HG03354 (cell line): ENCODE data around the gene USP37.

Source experiments
- ATAC-seq: cut with Tn5 transposase; IDR thresholded peaks from one replicate; pipeline ENCODE4 v1.9.1; 2021; ENCODE audit warnings: mild to moderate bottlenecking; ENCODE audit not compliant: unreplicated experiment, poor library complexity, severe bottlenecking

Gene USP37, protein sequence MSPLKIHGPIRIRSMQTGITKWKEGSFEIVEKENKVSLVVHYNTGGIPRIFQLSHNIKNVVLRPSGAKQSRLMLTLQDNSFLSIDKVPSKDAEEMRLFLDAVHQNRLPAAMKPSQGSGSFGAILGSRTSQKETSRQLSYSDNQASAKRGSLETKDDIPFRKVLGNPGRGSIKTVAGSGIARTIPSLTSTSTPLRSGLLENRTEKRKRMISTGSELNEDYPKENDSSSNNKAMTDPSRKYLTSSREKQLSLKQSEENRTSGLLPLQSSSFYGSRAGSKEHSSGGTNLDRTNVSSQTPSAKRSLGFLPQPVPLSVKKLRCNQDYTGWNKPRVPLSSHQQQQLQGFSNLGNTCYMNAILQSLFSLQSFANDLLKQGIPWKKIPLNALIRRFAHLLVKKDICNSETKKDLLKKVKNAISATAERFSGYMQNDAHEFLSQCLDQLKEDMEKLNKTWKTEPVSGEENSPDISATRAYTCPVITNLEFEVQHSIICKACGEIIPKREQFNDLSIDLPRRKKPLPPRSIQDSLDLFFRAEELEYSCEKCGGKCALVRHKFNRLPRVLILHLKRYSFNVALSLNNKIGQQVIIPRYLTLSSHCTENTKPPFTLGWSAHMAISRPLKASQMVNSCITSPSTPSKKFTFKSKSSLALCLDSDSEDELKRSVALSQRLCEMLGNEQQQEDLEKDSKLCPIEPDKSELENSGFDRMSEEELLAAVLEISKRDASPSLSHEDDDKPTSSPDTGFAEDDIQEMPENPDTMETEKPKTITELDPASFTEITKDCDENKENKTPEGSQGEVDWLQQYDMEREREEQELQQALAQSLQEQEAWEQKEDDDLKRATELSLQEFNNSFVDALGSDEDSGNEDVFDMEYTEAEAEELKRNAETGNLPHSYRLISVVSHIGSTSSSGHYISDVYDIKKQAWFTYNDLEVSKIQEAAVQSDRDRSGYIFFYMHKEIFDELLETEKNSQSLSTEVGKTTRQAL

DNA sequence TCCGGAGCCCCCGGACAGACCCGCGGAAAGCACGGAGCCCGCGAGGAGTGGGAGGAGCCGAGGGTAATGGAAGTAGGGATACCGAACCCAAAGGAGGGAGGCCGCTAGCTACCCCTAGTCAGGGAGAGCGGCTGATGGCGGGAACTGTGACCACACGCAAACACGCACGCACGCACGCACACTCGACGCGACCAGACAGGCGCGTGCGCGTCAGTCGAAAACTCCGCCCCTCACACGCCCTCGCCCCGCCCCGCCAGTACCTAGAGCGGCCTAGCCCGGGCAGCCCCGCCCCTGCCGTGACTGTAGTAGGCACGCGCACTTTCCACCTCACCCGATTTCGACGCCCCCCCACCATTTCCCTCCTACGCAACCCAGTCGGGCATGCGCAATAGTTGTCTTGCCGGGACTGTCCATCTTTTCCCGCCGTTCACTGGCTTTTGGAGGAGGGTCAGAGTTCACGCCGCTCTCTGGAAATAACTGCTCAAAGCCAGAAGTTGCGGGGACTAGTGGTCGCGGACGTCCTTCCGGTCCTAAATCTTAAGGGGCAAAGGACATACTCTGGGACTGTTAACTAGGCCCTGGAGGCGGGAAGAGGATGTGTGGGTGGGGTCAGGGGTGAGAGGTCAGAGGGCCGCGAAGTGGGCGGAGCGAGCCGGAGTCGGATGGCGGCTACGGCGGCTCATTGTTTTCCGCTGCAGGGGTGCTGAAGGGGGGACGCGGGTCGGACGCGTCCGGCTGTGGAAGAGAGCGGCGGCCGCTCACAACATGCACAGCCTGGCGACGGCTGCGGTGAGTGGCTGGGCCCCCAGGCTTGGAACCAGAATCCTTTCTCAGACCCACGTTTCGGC, at the start of gene USP37, which contains the start of gene CNOT9:
USP37 (minus strand) TSS at position 162 of the 848 bp plus-strand sequence. CDS start 9,698 bp downstream, outside the sequence.
CNOT9 (plus strand) TSS at position 650 of the 848 bp plus-strand sequence; CDS start at position 766, 116 bp downstream.
- peak; percentile 79 for ATAC-seq

DNA sequence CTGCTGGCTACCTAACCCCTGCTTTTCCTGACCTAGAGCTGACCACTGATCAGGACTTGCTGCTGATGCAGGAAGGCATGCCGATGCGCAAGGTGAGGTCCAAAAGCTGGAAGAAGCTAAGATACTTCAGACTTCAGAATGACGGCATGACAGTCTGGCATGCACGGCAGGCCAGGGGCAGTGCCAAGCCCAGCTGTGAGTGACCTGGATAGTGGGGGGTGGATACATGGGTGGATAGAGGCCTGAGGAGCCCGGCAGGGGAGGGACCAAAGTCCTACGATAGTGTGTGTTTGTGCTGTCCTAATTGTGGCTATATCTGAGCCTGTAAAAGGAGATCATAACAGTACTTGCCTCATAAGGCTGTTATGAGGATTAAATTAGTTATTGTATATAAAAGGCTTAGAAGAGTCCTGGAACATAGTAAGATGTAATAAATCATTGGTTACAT, 47.7 kb upstream of the USP37 start:
- ATAC-seq: no peak

GRCh38 chr2:218607436-218608115, 39.4 kb upstream of the USP37 start, which contains the start of gene PLCD4:
Gene PLCD4 (plus strand): TSS chr2:218607899. CDS start chr2:218615740, 7,841 bp downstream.
- ATAC-seq: no peak

DNA sequence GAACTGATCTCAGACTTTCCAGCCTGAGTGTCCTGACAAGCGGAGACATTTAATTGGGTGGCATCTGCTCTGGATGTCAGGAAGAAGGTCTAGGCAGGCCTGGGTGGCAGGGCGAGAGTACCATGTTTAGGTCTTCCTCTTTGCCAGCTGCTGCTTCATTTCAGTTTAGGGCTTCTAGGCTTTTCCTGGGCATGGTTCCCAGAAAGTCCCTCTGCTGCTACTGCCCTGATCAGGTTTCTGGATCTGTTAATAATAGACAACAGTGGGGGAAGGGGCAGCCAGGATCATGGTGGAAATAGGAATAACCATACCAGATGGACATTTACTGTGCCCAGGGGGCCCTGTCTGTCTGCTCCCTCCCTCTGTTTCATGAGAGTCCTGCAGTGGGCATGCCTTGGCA, 37.3 kb upstream of the USP37 start:
- ATAC-seq: no peak

- no peak for ATAC-seq
Measured at GRCh38 chr2:218585541-218585940, 17.4 kb upstream of the USP37 start.

- ATAC-seq: no peak
Measured at GRCh38 chr2:218583983-218584850, 16.1 kb upstream of the USP37 start.

GRCh38 chr2:218582076-218582475, 13.9 kb upstream of the USP37 start:
- peak; percentile 83 for ATAC-seq

DNA sequence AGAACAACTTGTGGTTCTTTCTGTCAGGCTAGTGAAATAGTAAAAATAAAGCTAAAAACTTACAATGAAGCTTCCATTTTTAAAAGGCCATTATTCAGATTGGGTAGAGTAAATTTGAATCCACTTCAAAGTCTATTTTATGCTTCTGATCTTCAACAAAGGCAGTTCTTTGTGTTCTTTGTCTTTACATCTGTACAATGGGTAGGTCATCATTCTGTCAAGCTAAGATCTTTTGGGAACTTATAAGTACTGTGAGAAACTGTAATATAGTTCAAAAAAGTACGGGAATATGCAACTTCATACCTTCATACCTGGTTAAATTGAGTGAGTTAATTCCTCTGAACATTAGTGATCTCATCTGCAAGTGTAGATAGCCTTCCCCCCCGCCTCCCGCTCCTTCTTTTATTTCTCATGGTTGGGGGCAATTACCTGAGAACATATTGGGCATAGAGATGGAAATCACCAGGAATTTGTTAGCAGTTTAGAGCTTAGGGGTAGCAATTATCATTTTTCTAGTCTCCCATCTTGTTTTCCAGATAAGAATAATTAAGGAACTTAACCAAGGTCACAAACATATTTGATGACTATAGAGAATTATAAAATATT, 10.2 kb upstream of the USP37 start:
- ATAC-seq: no peak

GRCh38 chr2:218577482-218578220, 9.5 kb upstream of the USP37 start:
- ATAC-seq: no peak

DNA sequence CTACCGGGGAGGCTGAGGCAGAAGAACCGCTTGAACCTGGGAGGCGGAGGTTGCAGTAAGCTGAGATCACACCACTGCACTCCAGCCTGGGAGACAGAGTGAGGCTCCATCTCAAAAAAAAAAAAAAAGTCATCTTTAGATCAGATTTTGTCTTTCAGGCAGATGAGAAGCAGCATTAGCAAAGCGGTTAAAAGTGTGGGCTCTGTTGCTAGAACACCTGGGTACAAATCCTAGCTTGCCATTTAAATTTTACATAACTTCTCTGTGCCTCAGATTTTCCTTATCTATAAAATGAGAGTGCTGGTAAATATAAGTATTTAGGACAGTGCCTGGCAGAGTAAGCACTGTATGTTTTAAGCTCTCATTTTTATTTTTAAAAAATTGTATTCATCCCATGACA, 8.7 kb upstream of the USP37 start:
- no peak for ATAC-seq

DNA sequence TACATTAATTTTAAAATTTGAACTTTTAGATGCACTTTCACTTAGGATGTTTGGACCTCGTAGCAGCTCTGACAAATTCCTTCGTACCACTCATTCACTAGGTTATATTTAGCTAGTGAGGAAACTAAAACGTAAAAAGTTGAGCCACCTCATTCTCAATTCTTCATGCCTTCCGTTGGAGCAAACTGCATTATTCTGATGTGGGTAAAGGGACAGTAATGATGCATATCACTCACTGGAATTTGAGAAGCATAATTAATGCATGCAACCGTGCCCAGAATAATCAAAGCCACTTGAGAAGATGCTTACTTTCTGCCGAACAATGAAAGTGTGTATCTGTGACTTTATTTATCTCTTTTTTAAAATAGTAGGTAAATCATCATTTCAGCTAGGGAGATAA, 2.7 kb upstream of the USP37 start:
- ATAC-seq: no peak

DNA sequence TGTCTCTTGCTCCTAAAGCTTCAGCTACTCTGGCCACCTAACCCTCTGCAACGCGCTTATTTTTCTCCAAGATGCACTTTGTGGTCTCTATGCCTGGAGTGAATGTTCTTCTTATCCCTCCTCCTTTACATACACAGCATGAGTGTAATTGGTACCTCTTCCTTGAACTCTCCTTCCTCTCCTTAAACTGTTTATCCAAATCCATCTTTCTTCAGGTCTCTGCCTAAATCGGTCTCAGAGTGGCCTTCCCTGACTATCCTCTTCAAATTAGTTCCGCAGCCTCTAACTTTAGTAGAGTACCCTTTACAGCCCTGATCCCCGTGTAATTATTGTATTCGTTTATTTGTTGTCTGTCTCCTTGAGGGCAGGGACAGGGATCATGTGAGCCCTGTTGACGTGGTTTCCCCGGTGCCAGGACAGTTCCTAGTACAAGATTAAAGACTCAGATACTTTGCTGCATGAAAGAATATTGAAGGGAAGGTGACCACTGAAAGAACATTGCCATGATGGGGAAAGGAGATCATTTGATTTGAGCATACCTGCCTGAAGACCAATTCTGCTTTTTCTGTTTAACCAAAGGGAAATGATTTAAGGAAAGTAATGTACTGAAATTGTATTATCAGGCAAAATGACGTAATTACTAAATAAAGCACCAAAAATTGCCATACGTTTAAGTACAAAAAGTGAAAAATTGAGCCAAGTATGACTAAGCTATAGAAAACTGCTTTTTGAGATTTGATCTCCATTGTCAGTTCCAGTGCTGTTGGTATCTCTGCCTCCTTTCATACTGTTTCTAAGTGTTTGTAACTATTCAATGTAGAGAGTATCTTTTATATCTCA, 1.7 kb upstream of the USP37 start:
- ATAC-seq: no peak

- ATAC-seq: peak; percentile 40
Measured at GRCh38 chr2:218569038-218569431, 884 bp upstream of the USP37 start.

- peak; percentile 47 for ATAC-seq
Measured at GRCh38 chr2:218567797-218568189, 358 bp downstream of the USP37 start.

- no peak for ATAC-seq
Measured at GRCh38 chr2:218566296-218566695, 1.9 kb downstream of the USP37 start.

- no peak for ATAC-seq
Measured at GRCh38 chr2:218564056-218564455, 4.1 kb downstream of the USP37 start.
